ENCODE data around the gene IFITM2.
"Not testable (repeated sequence)": the region's sequence is repeated elsewhere in the genome, so short reads cannot be mapped to it uniquely, and the experiment has no call there.

- TF ChIP-seq CTCF, POLR2AphosphoS5, POLR2A (IDR thresholded peaks at IDR 0.05): not testable (repeated sequence)
These were observed 41.8 kb downstream of the IFITM2 start for GRCh38 chr11:349270-349954.

Data from stomach (tissue), 4 donors.